AG09319 (cell line): Measurements from ENCODE around the gene NOP10.

Experiments used
- DNase-seq: peaks from one replicate; pipeline ENCODE4 v3.0.0-alpha.2; 2010; ENCODE audit warnings: low read depth; ENCODE audit errors: extremely low read depth
- CTCF ChIP-seq: IDR thresholded peaks from 2 replicates; pipeline ENCODE4 v1.5.1; 2011; ENCODE audit warnings: low read depth, mild to moderate bottlenecking, inconsistent platforms, low read length, moderate library complexity

NOP10 gene

GRCh38 chr15:34362047-34362773 lies 19.3 kb upstream of the NOP10 start:
- no peak for TF ChIP-seq CTCF
- DNase-seq, result no peak

GRCh38 chr15:34361278-34361677 lies 18.3 kb upstream of the NOP10 start:
- DNase-seq, result no peak
- TF ChIP-seq CTCF, result no peak

GRCh38 chr15:34360298-34360697 lies 17.4 kb upstream of the NOP10 start:
- DNase-seq, result no peak
- TF ChIP-seq CTCF, result no peak

GRCh38 chr15:34359416-34359815 lies 16.5 kb upstream of the NOP10 start:
- DNase-seq, result no peak
- TF ChIP-seq CTCF, result no peak

GRCh38 chr15:34358948-34359347 lies 16.0 kb upstream of the NOP10 start:
- no peak for DNase-seq
- TF ChIP-seq CTCF, result no peak

- TF ChIP-seq CTCF, result peak; percentile 4; the same call in 1 of the 2 replicates
- no peak for DNase-seq
These were observed 15.4 kb upstream of the NOP10 start for GRCh38 chr15:34358367-34358766.

- no peak for DNase-seq
- TF ChIP-seq CTCF, result no peak
These were observed 14.7 kb upstream of the NOP10 start for GRCh38 chr15:34357653-34358052.
